SJSA1 (cell line): ENCODE data around the gene SYT9. TPM values are rescaled to one million over a fixed set of nuclear protein-coding genes. Genes with fewer than 3 reads are reported as not detected.

Experiments
- DNase-seq, 2 experiments: peaks; one replicate each; pipeline ENCODE4 v3.0.0-alpha.2; 2015 to 2020; ENCODE audit warnings: low spot score in 2 of 2, low read depth in 1 of 2
- H3K27ac ChIP-seq: fragments of 250-450 bp; sonication (Bioruptor Pico); 2 replicates; pipeline ENCODE4 v1.5.1; 2020; ENCODE audit warnings: mild to moderate bottlenecking, moderate library complexity
- H3K27me3 ChIP-seq: fragments of 250-450 bp; sonication (Bioruptor Pico); replicated peaks from 2 replicates; pipeline ENCODE4 v1.5.1; 2020; ENCODE audit warnings: mild to moderate bottlenecking, moderate library complexity
- H3K36me3 ChIP-seq: fragments of 250-450 bp; sonication (Bioruptor Pico); 2 replicates; pipeline ENCODE4 v1.5.1; 2020; ENCODE audit warnings: mild to moderate bottlenecking
- H3K4me1 ChIP-seq: fragments of 250-450 bp; sonication (Bioruptor Pico); replicated peaks from 2 replicates; pipeline ENCODE4 v1.6.1; 2021; ENCODE audit warnings: mild to moderate bottlenecking
- H3K4me3 ChIP-seq: fragments of 250-450 bp; sonication (Bioruptor Pico); 2 replicates; pipeline ENCODE4 v1.5.1; 2020; ENCODE audit warnings: mild to moderate bottlenecking
- H3K9me3 ChIP-seq: fragments of 250-450 bp; sonication (Bioruptor Pico); replicated peaks from 2 replicates; pipeline ENCODE4 v1.5.1; 2020; ENCODE audit warnings: mild to moderate bottlenecking
- total RNA-seq: library from RNA; depleted of rRNA; stranded (reverse); fragments of >200 nt; shearing (Covaris generic); gene quantifications from 2 replicates; pipeline ENCODE4 v1.2.3, GENCODE V29; 2014

The SYT9 gene
- total RNA-seq, 1 experiment from 2014 or later: not detected

DNA sequence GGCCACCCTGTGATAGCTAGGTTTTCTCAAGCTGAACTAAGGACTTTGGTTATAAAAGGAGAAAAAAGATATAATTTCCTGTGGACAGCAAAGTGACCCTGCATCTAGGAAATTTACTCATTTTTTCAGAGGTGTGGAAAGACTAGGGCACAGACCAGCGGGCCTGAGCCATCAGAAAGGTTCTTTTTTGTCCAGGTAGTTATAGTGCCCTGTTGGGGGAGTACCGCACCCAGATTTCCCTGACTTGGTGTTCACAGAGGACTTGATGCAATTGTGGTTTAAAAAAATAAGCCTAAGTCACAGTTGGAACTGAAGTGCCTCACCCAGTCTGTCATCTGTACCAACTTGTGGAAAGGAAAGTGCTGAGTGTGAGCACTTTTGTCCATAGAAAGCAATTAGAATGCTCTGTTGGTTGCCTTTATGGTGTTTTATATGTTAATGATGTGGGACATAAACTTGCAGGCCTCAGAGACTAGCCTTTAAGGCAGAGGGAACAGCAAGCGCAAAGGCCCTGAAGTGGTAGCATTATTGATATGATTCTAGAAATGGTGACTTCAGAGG lies 3.1 kb downstream of the SYT9 start:
- no peak overlapping the region for H3K4me3 ChIP-seq
- H3K27me3 ChIP-seq: peaks cover 7% of the 10 kb centered on the region; the same call in 1 of the 2 replicates
- no peak for DNase-seq
- no peak overlapping the region for H3K27ac ChIP-seq
- H3K9me3 ChIP-seq: no peaks in the 10 kb centered on the region
- H3K4me1 ChIP-seq: no peaks in the 10 kb centered on the region
- no peaks in the 10 kb centered on the region for H3K36me3 ChIP-seq

DNA sequence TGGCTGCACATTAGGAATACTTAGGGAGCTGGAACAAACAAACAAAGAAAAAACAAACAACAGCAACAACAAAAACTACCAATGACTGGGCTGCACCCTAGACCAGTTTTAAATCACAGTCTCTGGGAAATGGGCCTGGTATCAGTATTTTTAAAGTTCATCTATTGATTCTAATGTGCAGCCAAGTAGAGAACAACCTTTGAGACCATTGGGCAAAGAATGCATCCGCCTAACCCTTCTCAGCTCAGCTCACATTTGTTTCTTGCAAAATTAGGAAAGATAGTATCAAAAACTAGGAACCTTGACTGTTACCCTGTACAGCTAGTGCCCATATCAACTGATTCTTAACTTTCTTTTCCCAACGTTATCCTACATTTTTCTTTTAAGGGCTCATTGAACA lies 5.2 kb downstream of the SYT9 start:
- Histone ChIP-seq H3K36me3 (no peaks in the 10 kb centered on the region), H3K27me3 (peaks cover 7% of the 10 kb centered on the region; the same call in 1 of the 2 replicates), H3K27ac (no peak overlapping the region), H3K4me1 (no peaks in the 10 kb centered on the region), H3K4me3 (no peak overlapping the region), H3K9me3 (no peaks in the 10 kb centered on the region)
- no peak for DNase-seq

DNA sequence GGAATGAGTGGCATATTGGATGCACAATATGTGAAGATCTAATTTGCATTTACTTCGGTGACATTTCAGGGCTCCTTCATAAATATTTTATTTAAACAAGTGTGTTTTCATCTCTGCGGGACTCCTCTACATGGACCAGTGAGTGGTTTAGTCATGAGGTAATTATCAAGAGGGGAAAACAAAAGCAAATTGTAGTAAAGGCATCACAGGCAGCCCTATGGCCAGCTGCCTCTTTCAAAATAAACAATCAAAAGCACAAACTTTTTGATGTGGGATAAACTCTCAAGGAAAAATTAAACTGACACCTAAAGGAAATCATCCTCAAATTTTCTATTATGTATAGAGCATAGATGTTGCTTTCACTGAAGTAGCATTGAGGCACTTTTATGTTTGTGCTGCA lies 6.0 kb downstream of the SYT9 start:
- DNase-seq: no peak
- no peak overlapping the region for H3K27ac ChIP-seq
- no peaks in the 10 kb centered on the region for H3K4me1 ChIP-seq
- H3K36me3 ChIP-seq: no peaks in the 10 kb centered on the region
- H3K9me3 ChIP-seq: no peaks in the 10 kb centered on the region
- H3K27me3 ChIP-seq: 0 out of 2 replicates have a peak, but pooled peaks cover 2% of the 10 kb centered on the region
- H3K4me3 ChIP-seq: no peak overlapping the region

DNA sequence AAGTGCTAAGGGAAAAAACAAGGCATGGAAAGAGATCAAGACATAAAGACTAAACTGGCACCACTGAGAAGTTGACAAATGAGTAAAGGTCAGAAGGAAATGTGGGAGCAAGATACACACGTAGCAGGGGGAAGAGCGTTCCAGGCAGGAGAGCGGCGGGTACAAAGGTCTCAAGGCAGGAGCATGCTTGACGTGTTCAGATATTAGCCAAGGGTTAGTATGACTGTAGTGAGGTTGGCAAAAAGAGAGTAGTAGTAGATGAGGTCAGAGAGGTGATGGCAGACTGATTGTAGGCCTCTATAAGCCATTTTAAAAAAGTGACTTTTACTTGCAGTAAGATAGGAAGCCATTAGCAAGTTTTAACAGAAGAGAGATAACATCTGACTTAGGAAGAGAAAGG lies 9.9 kb downstream of the SYT9 start:
- Histone ChIP-seq H3K9me3 (no peaks in the 10 kb centered on the region), H3K27ac (no peak overlapping the region), H3K4me1 (no peaks in the 10 kb centered on the region), H3K36me3 (no peaks in the 10 kb centered on the region), H3K4me3 (no peak overlapping the region), H3K27me3 (no peaks in the 10 kb centered on the region)
- no peak for DNase-seq

DNA sequence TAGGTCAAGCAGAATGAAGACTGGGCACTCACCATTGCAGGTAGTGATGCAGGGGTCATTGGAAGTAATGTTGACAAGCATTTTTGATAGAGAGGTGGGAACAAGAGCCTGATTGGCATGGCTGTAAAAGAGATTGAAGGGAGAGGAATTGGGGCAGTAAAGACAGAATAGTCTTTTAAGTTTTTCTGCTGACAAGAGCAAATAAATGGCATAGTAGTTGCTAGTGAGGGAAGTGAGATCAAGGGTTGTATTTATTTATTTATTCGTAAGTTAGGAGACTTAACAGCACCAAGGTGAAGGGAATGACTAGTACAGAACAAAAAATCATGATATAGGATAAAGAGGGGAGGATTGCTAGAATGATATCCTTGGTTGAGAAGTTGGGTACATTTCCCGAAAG lies 11.0 kb downstream of the SYT9 start:
- Histone ChIP-seq H3K27ac (no peak overlapping the region), H3K27me3 (no peaks in the 10 kb centered on the region), H3K36me3 (no peaks in the 10 kb centered on the region), H3K9me3 (no peaks in the 10 kb centered on the region), H3K4me1 (no peaks in the 10 kb centered on the region), H3K4me3 (no peak overlapping the region)
- no peak for DNase-seq

DNA sequence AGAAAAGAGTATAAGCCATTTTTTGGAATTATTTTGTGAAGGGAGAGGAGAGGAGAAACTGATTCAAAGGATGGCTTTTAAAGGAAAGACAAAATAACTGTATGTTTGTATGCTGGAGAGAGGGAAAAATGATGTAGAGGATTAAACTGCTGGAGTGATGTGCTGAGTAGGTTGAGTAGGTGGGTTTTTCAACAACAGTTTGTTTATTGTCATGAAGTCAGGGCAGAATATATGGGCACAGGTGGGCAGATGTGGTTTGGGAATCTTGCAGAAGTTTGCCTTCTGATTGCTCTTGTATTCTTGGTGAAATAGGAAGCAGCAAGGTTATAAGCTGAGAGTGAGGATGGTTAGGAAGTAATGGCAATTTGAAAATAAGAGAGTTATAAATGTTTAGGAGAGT lies 12.1 kb downstream of the SYT9 start:
- Histone ChIP-seq H3K36me3 (no peaks in the 10 kb centered on the region), H3K4me3 (no peak overlapping the region), H3K27me3 (no peaks in the 10 kb centered on the region), H3K4me1 (no peaks in the 10 kb centered on the region), H3K9me3 (no peaks in the 10 kb centered on the region), H3K27ac (no peak overlapping the region)
- no peak for DNase-seq

DNA sequence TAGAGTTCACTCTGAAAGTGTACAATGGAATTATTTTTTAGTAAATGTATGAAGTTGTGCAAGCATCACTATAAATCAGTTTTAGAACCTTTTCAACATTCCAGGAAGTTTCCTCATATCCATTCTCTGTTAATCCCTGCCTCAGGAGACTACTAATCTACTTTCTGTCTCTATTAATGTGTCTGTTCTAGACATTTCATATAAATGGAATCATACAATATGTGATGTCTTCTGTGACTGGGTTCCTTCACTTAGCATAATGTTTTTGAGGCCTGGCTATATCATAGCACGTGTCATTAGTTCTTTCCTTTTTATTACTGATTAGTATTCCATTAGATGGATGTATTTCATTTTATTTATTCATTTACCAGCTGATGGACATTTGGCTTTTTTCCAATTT lies 17.1 kb downstream of the SYT9 start:
- Histone ChIP-seq H3K4me3 (no peak overlapping the region), H3K36me3 (no peaks in the 10 kb centered on the region), H3K9me3 (no peaks in the 10 kb centered on the region), H3K27ac (no peak overlapping the region), H3K4me1 (no peaks in the 10 kb centered on the region), H3K27me3 (no peaks in the 10 kb centered on the region)
- no peak for DNase-seq

DNA sequence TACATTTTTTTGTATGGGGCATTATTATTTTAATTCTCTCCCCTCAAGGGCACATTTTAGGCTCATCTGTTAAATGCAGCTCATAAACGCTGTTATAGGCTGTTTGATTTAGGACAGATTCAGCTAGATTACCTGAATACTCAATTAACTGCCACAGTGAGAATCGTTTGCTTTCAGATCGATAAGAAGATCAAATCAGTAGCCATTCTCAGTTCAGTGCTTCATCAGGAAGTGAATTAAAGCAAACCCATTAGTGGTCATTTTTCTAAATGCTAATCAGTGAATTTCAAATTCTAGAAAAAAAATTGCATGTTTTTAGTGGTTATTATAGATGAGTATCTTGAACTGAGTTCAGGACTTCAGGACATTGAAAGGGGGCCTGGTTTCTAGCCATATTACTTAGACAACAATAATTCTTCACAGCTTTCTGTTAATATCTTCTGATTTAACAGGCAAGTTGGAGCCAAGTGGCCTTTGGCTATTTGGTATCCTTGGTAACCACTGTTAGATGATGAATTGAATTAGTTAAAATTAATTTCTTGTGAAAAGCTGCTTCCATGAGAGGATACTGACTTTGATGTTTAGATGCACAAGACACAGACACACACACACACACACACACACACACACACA lies 18.6 kb downstream of the SYT9 start:
- Histone ChIP-seq H3K36me3 (no peaks in the 10 kb centered on the region), H3K27ac (no peak overlapping the region)

DNA sequence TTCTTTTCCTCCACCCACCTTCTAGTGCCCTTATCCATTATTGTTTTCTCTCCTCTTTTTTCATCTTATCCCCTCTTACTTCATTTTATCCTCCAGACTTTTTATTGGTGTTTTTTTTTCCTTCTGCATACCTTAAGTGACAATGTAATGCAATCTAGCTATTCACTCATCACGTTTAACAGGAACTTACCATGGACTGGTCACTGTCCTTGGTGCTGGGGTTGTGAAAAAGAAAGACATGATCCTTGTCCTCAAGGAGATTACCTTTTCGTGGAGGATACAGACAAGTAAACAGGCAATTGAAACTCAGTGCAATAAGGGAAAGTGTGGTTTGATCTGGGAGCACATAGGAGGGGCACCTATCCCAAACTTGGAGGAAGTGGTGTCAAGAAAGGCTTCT lies 20.7 kb downstream of the SYT9 start:
- no peak for DNase-seq

More for the DNA sequence above, 18.6 kb downstream of the SYT9 start:
- Histone ChIP-seq H3K4me1 (no peaks in the 10 kb centered on the region), H3K9me3 (no peaks in the 10 kb centered on the region), H3K27me3 (no peaks in the 10 kb centered on the region), H3K4me3 (no peak overlapping the region)
- DNase-seq: no peak

DNA sequence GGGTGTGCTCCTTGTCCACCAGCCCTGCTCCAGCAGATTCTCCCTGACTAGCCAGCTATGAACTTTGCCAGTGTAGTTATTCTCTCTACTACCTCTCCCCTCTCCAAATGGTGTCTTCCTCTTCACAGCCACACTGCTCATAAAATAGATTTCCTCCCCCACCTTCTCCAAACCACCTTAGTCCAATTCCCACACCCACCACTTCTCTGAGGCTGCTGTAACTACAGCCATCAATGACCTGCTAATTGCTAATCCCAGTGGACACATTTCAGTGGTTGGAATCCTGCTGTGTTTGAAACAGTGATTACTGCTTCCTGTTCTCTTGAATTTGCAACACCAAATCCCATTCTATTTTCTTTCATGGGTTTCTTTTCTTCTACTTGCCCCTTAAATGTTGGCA lies 23.4 kb downstream of the SYT9 start:
- H3K4me3 ChIP-seq: no peak overlapping the region
- no peaks in the 10 kb centered on the region for H3K27me3 ChIP-seq
- H3K36me3 ChIP-seq: no peaks in the 10 kb centered on the region
- H3K27ac ChIP-seq: no peak overlapping the region
- no peaks in the 10 kb centered on the region for H3K9me3 ChIP-seq
- no peak for DNase-seq
- no peaks in the 10 kb centered on the region for H3K4me1 ChIP-seq

More for the DNA sequence above, 20.7 kb downstream of the SYT9 start:
- no peaks in the 10 kb centered on the region for H3K27me3 ChIP-seq
- no peaks in the 10 kb centered on the region for H3K36me3 ChIP-seq
- no peaks in the 10 kb centered on the region for H3K9me3 ChIP-seq
- H3K4me1 ChIP-seq: no peaks in the 10 kb centered on the region
- H3K27ac ChIP-seq: no peak overlapping the region
- no peak overlapping the region for H3K4me3 ChIP-seq

DNA sequence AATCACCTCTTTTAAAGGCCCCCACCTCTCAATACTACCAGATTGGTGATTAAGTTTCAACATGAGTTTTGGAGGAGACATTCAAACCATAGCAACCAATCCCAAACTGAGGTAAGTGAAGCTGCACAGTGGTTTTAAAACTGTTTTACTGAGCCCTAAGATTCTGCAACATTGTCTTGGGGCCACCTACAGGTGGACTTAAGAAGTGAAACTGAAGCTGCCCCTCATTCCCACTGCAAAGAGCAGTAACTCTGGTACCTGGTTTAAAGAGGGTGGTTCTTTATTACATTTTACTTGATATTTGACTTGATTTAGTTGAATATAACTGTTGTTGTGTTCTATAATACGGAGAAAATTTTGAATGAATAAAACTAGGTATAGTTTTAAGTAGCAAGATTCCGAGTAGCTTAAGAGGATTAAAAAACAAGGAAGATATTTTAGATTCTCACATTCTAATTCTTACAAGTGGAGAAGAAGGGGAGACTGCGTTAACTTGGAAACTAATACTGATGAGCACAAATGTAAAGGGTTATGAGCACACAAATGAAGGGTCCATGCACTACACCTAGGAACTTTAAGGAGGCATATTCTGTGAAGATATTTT lies 26.7 kb downstream of the SYT9 start:
- H3K4me1 ChIP-seq: no peaks in the 10 kb centered on the region
- no peak overlapping the region for H3K27ac ChIP-seq
- peak in 1 of 2 experiments; percentile 1 for DNase-seq
- no peaks in the 10 kb centered on the region for H3K27me3 ChIP-seq
- no peak overlapping the region for H3K4me3 ChIP-seq
- no peaks in the 10 kb centered on the region for H3K36me3 ChIP-seq
- H3K9me3 ChIP-seq: no peaks in the 10 kb centered on the region

DNA sequence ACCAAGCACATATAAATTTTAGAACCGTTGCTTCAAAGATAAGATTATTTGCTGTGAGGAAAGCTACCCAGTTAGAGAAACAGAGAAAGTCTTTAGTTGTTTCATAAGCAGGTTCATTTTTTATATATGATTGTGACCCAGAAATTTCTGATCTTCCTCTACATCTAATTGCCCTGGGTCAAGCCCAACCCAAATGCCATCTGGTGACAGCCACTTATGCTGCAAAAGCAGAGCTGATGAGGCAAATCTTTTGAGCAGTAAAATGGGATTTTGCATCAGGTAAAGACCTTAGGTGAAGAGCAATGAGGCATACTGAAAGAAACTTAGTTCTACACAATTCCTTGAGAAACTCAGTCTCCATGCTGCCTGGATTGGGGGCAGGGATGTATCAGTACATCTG lies 28.0 kb downstream of the SYT9 start:
- H3K4me1 ChIP-seq: no peaks in the 10 kb centered on the region
- H3K36me3 ChIP-seq: no peaks in the 10 kb centered on the region
- H3K9me3 ChIP-seq: no peaks in the 10 kb centered on the region
- H3K4me3 ChIP-seq: no peak overlapping the region
- no peak for DNase-seq
- H3K27ac ChIP-seq: no peak overlapping the region
- H3K27me3 ChIP-seq: no peaks in the 10 kb centered on the region

DNA sequence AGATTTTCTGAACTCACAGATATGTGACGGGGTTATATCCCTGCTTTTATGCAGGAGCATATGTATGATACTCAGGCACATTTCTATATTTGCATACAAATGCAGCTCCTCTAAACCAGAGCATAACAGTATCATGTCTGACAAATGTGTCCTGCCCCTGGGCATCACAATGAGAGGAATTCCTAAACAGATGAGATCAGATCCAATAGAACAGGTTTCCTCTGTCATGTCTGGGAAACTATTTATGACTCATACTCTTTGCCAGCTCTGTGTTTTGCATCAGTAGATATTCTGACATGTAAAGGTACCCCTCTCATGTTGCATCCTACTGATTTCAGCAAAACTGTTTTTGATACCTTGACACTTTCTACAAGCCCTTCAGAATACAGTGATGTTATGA lies 29.4 kb downstream of the SYT9 start:
- H3K27me3 ChIP-seq: no peaks in the 10 kb centered on the region
- peak in 1 of 2 experiments; percentile 2 for DNase-seq
- H3K36me3 ChIP-seq: no peaks in the 10 kb centered on the region
- H3K4me1 ChIP-seq: no peaks in the 10 kb centered on the region
- H3K9me3 ChIP-seq: no peaks in the 10 kb centered on the region
- H3K27ac ChIP-seq: no peak overlapping the region
- H3K4me3 ChIP-seq: no peak overlapping the region

DNA sequence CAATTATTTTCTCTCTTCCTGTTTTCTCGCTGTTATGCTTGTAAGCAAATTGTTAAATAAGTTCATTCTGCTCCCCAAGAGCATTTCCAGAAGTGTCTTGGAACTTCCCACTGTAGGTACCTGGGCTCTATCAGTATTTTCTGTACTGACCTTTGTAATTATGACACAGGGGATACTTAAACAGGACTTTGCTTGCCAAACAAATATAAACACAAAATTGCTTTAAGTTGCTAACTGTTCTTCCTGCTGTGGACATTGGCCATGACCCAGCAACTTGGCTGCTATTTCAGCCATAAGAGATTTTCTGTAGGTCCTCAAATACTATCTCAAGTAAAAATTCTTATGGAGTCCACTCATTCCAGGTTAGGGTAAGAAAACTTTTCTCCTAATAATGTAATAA lies 30.1 kb downstream of the SYT9 start:
- no peak for DNase-seq
- Histone ChIP-seq H3K4me1 (no peaks in the 10 kb centered on the region), H3K9me3 (no peaks in the 10 kb centered on the region), H3K36me3 (no peaks in the 10 kb centered on the region), H3K27me3 (no peaks in the 10 kb centered on the region), H3K27ac (no peak overlapping the region), H3K4me3 (no peak overlapping the region)
